Skeletal muscle tissue (tissue), 4 donors: ENCODE measurements around the gene CDK8. TPM values are rescaled to one million over a fixed set of nuclear protein-coding genes. Genes with fewer than 3 reads are reported as not detected.
"Not testable (repeated sequence)": the region's sequence is repeated elsewhere in the genome, so short reads cannot be mapped to it uniquely, and the experiment has no call there.

Source experiments
- H3K27ac ChIP-seq: one replicate; pipeline ENCODE4 v1.7.0; 2013; ENCODE audit warnings: mild to moderate bottlenecking, low read depth, low read length, inconsistent platforms
- H3K27me3 ChIP-seq, 3 donors: one replicate each; pipeline ENCODE4 v1.7.0; 2013; ENCODE audit warnings: low read length in 3 of 3; ENCODE audit not compliant: control insufficient read depth in 3 of 3, insufficient read depth in 3 of 3
- H3K36me3 ChIP-seq, 3 donors: one replicate each; pipeline ENCODE4 v1.7.0; 2013; ENCODE audit warnings: low read length in 3 of 3; ENCODE audit not compliant: control insufficient read depth in 3 of 3, insufficient read depth in 3 of 3
- H3K4me1 ChIP-seq, 3 donors: one replicate each; pipeline ENCODE4 v1.7.0; 2013; ENCODE audit warnings: low read length in 3 of 3, mild to moderate bottlenecking in 3 of 3; ENCODE audit not compliant: control insufficient read depth in 3 of 3, insufficient read depth in 3 of 3
- H3K4me3 ChIP-seq, 3 donors: one replicate each; pipeline ENCODE4 v1.7.0; 2013; ENCODE audit warnings: low read length in 3 of 3
- H3K9ac ChIP-seq, 3 donors: one replicate each; pipeline ENCODE4 v1.7.0; 2013; ENCODE audit warnings: low read length in 3 of 3, mild to moderate bottlenecking in 3 of 3, moderate library complexity in 2 of 3, low read depth in 1 of 3
- H3K9me3 ChIP-seq, 3 donors: one replicate each; pipeline ENCODE4 v1.7.0; 2013; ENCODE audit warnings: low read length in 3 of 3; ENCODE audit not compliant: control insufficient read depth in 3 of 3
- total RNA-seq: library from RNA; depleted of rRNA; stranded (reverse); fragments of >200 nt; gene quantifications from one replicate; pipeline ENCODE4 v1.2.3, GENCODE V29; 2014
- donor health status: Osteomylitis.

The CDK8 gene
- total RNA-seq, 1 donor from 2014 or later: 17.7 TPM

DNA sequence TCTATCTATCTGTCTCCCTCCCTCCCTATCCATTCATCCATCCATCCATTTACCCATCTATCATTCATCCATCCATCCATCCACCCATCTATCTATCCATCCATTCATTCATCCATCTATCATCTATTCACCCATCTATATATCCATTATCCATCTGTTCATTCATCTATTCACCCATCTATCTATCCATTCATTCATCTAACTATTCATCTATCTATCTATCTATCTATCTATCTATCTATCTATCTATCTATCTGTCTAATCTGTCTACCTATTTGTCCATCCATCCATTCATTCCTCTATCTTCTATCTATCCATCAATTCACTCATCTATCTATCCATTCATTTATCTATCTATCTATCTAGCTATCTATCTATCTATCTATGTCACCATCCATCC is 4.4 kb upstream of the CDK8 start:
- no peaks in the 10 kb centered on the region for H3K27me3 ChIP-seq
- peaks cover 0 to 5% (median 0%) of the 10 kb centered on the region in 3 donors for H3K4me1 ChIP-seq
- no peaks in the 10 kb centered on the region for H3K9me3 ChIP-seq
- H3K27ac ChIP-seq: no peak overlapping the region
- no peak overlapping the region for H3K4me3 ChIP-seq
- no peak overlapping the region for H3K9ac ChIP-seq
- no peaks in the 10 kb centered on the region for H3K36me3 ChIP-seq

DNA sequence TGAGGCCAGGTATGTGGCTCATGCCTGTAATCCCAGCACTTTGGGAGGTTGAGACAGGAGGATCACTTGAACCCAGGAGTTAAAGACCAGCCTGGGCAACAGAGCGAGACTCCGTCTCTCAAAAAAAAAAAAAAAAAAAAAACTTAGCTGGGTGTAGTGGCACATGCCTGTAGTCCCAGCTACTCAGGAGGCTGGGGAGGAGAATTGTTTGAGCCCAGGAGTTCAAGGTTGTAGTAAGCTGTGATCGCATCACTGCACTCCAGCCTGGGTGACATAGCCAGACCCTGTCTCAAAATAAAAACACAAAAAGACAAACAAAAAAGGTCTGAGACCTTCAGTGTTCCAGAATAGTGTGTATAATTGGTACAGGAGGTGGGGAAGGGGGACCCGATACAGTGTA is 1.9 kb upstream of the CDK8 start:
- not testable (repeated sequence) for H3K36me3 ChIP-seq, H3K27ac ChIP-seq, H3K9ac ChIP-seq, H3K4me3 ChIP-seq, H3K9me3 ChIP-seq, H3K27me3 ChIP-seq
- peaks cover 0 to 20% (median 5%) of the 10 kb centered on the region in 3 donors for H3K4me1 ChIP-seq

DNA sequence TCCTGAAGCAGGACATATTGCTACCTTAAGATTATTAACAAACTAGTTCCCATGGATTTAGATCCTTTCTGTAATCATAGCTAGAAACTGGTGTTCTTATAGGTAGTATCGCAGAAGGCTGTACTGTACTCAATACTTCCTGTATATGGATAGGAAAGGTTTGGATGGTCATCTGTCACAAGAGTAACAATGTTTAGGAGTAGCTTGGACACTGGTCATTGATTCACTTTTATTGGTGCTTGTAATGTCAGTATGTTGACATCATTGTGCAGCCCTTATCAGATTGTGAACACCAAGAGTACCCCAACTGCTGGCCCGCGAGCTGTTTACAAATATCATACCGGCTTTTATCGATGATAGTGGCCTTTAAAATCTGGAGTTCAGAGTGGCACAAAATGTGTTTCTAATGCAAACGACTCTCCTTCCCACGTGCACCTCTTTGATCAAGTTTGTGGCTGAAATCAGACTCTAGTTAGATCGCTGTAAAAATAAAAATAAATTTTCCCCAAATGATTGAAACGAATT is 605 bp upstream of the CDK8 start:
- no peaks in the 10 kb centered on the region for H3K36me3 ChIP-seq
- peak overlapping the region; percentile 80 to 83 (median 82) for H3K4me3 ChIP-seq
- H3K9me3 ChIP-seq: no peaks in the 10 kb centered on the region
- H3K4me1 ChIP-seq: peaks cover 0 to 25% (median 5%) of the 10 kb centered on the region in 3 donors
- no peaks in the 10 kb centered on the region for H3K27me3 ChIP-seq
- peak overlapping the region in 1 of 3 donors; percentile 86 for H3K9ac ChIP-seq
- peak overlapping the region; percentile 92 for H3K27ac ChIP-seq

DNA sequence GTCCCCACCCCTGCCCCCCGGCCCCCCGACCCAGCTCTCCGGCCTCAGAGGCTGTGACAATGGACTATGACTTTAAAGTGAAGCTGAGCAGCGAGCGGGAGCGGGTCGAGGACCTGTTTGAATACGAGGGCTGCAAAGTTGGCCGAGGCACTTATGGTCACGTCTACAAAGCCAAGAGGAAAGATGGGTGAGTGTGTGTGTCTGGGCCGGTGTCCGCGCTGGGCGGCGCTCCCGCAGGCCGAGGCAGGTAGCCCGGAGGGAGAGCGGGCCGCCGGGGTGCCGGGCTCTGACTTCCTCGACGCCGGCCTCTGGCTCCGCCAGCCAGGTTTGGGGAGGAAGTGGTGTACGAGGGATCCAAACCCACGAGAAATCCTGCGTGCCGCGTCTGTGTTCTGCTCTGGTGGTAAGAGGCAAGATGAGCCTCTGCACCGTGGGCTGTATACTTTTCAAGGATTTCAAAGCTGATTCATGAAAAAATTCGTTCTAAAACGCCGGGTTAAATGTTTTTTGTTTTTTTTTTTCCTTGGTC is 718 bp downstream of the CDK8 start:
- no peaks in the 10 kb centered on the region for H3K36me3 ChIP-seq
- H3K27ac ChIP-seq: peak overlapping the region; percentile 92
- peak overlapping the region; percentile 78 to 86 (median 86) for H3K9ac ChIP-seq
- H3K4me1 ChIP-seq: peaks cover 0 to 25% (median 5%) of the 10 kb centered on the region in 3 donors
- H3K27me3 ChIP-seq: no peaks in the 10 kb centered on the region
- H3K9me3 ChIP-seq: no peaks in the 10 kb centered on the region
- peak overlapping the region; percentile 80 to 84 (median 82) for H3K4me3 ChIP-seq

DNA sequence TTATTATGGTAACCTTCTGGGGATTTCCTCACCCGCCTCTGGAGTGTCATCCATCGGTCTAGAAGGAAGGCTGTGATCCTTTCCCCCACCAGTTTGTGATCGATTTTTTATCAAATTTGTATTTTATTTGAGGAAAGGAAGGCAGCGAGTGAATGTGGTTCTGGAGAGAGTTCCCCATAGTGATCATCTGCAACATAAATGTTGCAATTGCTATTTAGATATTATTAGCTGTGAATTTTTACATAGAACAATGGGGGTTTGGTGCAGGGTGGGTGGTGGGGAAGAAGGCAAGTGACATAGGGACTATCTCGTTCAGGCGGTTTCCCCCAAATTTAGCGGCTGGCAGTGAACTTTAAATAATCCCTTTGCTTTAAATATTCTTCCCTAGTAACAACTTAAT is 1.2 kb downstream of the CDK8 start:
- Histone ChIP-seq H3K4me1 (peaks cover 0 to 25% (median 5%) of the 10 kb centered on the region in 3 donors), H3K9me3 (no peaks in the 10 kb centered on the region), H3K4me3 (peak overlapping the region; percentile 80 to 84 (median 82)), H3K36me3 (no peaks in the 10 kb centered on the region), H3K9ac (peak overlapping the region; percentile 78 to 86 (median 86)), H3K27me3 (no peaks in the 10 kb centered on the region), H3K27ac (peak overlapping the region; percentile 92)

DNA sequence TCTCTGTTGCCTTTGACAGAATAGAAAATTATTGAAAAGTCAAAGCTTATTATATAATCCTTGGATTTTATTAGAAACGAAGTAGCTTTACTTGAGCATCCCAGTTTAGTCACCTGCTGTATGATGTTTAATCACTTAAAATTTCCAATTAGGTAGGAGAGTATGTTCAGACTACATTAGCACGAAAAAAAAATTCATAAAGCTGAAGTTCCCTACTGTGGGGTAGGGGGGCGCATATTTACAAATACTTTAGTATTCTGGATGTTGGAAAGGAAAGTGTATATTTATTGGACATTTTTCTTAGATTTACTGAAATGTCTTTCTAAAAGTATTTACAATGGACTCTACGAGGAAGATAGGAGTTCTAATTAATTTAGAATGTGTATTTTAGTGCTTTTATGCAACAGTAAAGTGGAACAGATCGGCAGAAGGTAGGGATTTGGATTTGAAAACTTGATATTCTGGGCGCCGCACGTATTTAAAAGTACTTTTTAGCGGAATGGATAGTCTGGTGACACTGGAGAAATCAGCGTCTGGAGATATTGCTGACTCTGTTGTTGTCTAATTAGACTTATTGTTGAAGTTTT is 1.9 kb downstream of the CDK8 start:
- Histone ChIP-seq H3K9ac (peak overlapping the region; percentile 78 to 86 (median 86)), H3K4me3 (peak overlapping the region; percentile 80 to 84 (median 82)), H3K27ac (peak overlapping the region; percentile 92), H3K36me3 (no peaks in the 10 kb centered on the region), H3K27me3 (no peaks in the 10 kb centered on the region), H3K4me1 (peaks cover 0 to 25% (median 5%) of the 10 kb centered on the region in 3 donors), H3K9me3 (no peaks in the 10 kb centered on the region)

DNA sequence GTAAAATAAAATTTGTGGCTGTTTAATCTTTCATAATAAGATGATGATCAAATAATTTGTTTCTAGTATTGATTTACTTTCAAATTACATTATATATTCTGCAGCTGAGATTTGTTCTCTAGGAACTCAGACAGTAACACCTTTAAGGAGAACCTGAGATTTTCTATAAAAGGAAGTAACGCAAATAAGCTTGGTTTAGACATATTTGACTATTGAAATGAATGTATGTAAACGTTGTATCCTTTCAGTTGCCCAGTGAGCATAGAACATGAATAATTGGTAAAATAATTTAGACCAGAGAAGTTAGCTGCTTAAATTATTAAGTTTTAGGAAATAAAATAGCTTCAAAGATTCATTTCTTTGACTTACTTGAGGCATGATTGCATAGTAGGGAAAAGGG is 3.1 kb downstream of the CDK8 start:
- Histone ChIP-seq H3K36me3 (no peaks in the 10 kb centered on the region), H3K4me3 (peak overlapping the region in 2 of 3 donors; percentile 4 to 24), H3K9me3 (no peaks in the 10 kb centered on the region), H3K27ac (no peak overlapping the region), H3K9ac (peak overlapping the region; percentile 35 to 86 (median 46)), H3K27me3 (no peaks in the 10 kb centered on the region), H3K4me1 (peaks cover 0 to 25% (median 10%) of the 10 kb centered on the region in 3 donors)

DNA sequence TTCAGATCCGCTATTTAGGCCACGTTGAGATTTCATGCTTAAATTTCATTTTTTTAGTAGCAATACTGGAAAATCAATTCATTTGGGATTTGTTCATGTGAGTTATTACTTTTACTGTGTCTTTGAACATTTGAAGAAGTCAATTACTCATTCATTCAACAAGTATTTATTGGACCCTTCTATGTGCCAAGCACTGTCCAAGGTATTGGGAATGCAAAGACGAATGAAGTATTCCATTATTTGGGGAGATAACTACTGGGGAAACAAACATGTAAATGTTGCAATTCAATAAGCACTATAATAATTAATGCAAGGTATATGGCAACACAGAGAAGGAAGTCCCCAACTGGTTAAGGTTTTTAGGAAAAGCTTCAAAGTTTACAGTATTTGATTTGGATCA is 5.7 kb downstream of the CDK8 start:
- Histone ChIP-seq H3K4me1 (peaks cover 0 to 25% (median 5%) of the 10 kb centered on the region in 3 donors), H3K27ac (no peak overlapping the region), H3K9ac (no peak overlapping the region), H3K36me3 (no peaks in the 10 kb centered on the region), H3K4me3 (no peak overlapping the region), H3K9me3 (no peaks in the 10 kb centered on the region), H3K27me3 (no peaks in the 10 kb centered on the region)

DNA sequence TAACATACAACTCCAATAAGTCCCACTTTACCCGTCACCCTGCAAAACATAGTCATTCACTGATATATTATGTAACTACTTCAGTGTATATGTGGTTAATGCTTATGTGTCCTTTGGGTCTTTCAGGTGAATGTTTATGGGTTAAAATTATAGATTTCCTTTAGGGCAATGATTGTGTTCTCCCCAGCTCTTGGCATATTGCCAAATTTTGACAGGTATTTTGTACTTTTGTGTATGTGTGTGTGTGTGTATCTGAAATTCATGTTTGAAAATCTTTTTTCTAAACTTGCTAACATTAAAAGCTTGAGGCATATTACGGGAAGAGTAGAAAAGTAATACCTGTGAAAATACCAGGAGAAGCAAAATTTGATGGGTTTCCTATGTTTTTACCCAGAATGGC is 8.2 kb downstream of the CDK8 start:
- Histone ChIP-seq H3K9ac (no peak overlapping the region), H3K27me3 (no peaks in the 10 kb centered on the region), H3K9me3 (no peaks in the 10 kb centered on the region), H3K4me3 (no peak overlapping the region), H3K36me3 (no peaks in the 10 kb centered on the region), H3K4me1 (peaks cover 3 to 13% (median 7%) of the 10 kb centered on the region in 3 donors), H3K27ac (no peak overlapping the region)

DNA sequence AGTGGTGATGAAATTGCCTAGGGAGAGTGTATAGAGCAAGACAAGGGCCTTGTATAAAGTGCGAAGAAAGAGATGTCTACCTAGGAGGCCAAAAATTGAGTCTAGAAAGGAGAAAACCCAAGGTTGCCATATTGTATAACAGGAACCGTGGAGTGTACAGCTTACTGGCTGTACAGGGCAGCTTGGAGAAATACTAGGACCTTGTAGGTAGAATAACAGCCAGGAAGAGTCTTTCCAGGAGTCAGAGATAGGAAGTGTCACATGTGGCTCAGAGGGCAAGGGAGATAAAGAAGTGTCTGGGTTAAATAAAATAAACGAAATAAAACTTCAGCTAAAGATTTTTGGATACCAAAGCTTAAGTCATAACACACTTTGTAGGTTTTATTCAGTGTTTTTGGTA is 12.4 kb downstream of the CDK8 start:
- H3K4me1 ChIP-seq: peaks cover 5 to 19% (median 14%) of the 10 kb centered on the region in 3 donors
- no peaks in the 10 kb centered on the region for H3K27me3 ChIP-seq
- H3K36me3 ChIP-seq: no peaks in the 10 kb centered on the region
- H3K9ac ChIP-seq: no peak overlapping the region
- H3K9me3 ChIP-seq: no peaks in the 10 kb centered on the region
- no peak overlapping the region for H3K4me3 ChIP-seq
- H3K27ac ChIP-seq: no peak overlapping the region
